Dendritic cell treated with granulocyte-macrophage colony-stimulating factor and Interleukin-4, amounts not matched to agents 40 ng/mL and 50 ng/mL, for 4 days (primary cell): ENCODE results near the gene THAP6.

ENCODE experiments used
- H3K27ac Mint-ChIP-seq: one replicate; pipeline ENCODE4 v1.8.0; 2022; ENCODE audit warnings: mild to moderate bottlenecking, mixed read lengths
- H3K27me3 Mint-ChIP-seq: one replicate; pipeline ENCODE4 v1.8.0; 2022; ENCODE audit warnings: mild to moderate bottlenecking, mixed read lengths
- H3K36me3 Mint-ChIP-seq: one replicate; pipeline ENCODE4 v1.8.0; 2022; ENCODE audit warnings: low read depth, mixed read lengths
- H3K4me1 Mint-ChIP-seq: one replicate; pipeline ENCODE4 v1.8.0; 2022; ENCODE audit warnings: low read depth, mixed read lengths
- H3K4me3 Mint-ChIP-seq: one replicate; pipeline ENCODE4 v1.8.0; 2022; ENCODE audit warnings: mild to moderate bottlenecking, moderate library complexity, mixed read lengths
- H3K9me3 Mint-ChIP-seq: one replicate; pipeline ENCODE4 v1.8.0; 2022; ENCODE audit warnings: mixed read lengths
- intact Hi-C: fragments of 100-400 bp; cut with micrococcal nuclease; formaldehyde crosslinking; loops from one replicate; pipeline ENCODE4 v1.15.0; 2022

Gene THAP6, protein sequence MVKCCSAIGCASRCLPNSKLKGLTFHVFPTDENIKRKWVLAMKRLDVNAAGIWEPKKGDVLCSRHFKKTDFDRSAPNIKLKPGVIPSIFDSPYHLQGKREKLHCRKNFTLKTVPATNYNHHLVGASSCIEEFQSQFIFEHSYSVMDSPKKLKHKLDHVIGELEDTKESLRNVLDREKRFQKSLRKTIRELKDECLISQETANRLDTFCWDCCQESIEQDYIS

DNA sequence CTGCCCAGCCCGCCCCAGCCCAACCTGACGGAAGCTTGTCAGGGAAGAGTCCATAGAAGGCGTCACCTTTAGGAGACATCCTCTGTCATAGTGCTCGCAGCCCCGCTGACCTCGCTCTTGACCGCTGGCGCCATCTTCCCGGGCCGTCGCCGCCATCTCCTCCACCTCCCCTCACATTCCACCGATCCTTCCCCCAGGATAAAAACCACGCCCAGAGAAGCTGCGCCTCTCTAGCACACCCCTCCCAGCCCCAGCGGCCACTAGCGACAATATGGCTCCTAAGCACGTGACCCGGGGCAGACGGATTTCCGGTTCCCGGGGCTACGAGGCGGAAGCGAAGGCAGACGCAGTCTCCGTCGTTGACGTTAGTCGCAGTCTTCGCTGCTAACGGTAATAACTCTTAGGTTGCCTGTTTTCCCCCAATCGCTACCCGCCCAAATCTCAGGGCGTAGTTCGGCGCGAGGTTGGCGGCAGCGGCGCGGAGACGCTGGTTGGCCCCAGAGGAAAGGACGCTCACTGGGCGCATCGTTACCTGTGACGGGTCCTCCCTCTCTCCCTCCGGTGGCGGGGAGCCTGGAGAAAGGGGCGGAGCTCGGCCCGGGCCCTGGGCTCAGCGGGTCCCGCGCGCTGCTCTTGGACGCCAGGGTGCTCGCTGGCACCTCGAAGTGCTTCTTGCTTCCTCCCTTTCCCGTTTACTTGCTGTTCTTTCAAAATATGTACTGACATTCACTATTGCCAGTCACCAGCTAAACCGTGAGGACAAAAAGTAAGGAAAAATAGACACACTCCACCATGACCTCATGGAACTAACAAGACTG lies at the start of gene THAP6, which contains the start of gene RCHY1:
THAP6 (plus strand) TSS at position 343 of the 818 bp plus-strand sequence. CDS start 980 bp downstream, outside the sequence.
RCHY1 (minus strand) TSS at position 273 of the 818 bp plus-strand sequence; CDS start at position 156, 117 bp downstream.
- H3K27me3 Mint-ChIP-seq = no peaks in the 10 kb centered on the region
- H3K4me1 Mint-ChIP-seq = peaks cover 26% of the 10 kb centered on the region
- peaks cover 46% of the 10 kb centered on the region for H3K36me3 Mint-ChIP-seq
- intact Hi-C loops = loop anchor here (1.0 to 5.0 kb wide), 3 partner anchors 20 to 210 kb away; partner anchors contain the start of genes G3BP2 and USO1
- H3K4me3 Mint-ChIP-seq = no peak within 1 kb of the TSS
- H3K9me3 Mint-ChIP-seq = peaks cover 10% of the 10 kb centered on the region
- no peak within 1 kb of the TSS for H3K27ac Mint-ChIP-seq

DNA sequence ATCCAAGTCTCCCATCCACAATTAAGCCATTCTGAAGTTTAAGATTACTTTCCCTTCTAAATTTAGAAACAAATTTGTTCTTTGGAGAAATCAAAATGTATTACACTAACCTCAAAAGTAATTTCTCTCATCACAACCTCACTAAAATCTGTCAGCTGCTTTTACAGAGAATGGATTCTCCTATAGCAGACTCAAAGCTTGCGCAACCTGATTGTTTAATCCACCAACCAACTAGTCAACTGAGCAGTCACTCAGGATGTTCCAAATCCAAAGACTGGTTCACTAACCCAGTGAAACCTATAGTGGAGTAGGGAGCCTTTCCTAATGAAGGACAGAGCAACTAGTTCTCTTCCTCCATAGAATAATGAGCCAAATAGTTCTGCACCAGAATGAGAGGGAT lies 44.4 kb upstream of the THAP6 start:
- H3K27me3 Mint-ChIP-seq = no peaks in the 10 kb centered on the region
- no peaks in the 10 kb centered on the region for H3K4me1 Mint-ChIP-seq
- no peak overlapping the region for H3K27ac Mint-ChIP-seq
- peaks cover 18% of the 10 kb centered on the region for H3K36me3 Mint-ChIP-seq
- intact Hi-C loops = no loop called here
- no peaks in the 10 kb centered on the region for H3K9me3 Mint-ChIP-seq
- H3K4me3 Mint-ChIP-seq = no peak overlapping the region

DNA sequence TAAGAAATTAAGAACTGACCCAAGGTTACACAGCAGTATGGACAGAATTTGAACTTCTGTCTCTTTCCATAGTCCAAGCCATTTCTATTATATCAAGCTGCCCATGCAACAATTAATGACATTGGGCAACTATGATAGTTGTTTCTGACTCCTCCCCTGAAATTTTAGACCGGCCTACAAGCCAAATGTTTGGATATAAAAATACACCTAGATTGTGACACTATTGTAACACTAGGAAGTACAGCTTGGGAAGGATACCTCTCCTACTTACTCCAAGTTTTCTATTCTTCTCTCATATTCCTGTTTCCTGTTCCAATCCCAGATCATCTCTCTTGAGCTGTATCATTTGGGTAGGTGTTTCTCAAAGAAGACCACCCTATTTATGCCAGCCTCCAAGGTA lies 43.5 kb upstream of the THAP6 start:
- Mint-ChIP-seq H3K27me3 (no peaks in the 10 kb centered on the region), H3K27ac (no peak overlapping the region), H3K4me3 (no peak overlapping the region), H3K4me1 (peaks cover 3% of the 10 kb centered on the region), H3K9me3 (no peaks in the 10 kb centered on the region), H3K36me3 (peaks cover 27% of the 10 kb centered on the region)
- intact Hi-C loops = no loop called here

DNA sequence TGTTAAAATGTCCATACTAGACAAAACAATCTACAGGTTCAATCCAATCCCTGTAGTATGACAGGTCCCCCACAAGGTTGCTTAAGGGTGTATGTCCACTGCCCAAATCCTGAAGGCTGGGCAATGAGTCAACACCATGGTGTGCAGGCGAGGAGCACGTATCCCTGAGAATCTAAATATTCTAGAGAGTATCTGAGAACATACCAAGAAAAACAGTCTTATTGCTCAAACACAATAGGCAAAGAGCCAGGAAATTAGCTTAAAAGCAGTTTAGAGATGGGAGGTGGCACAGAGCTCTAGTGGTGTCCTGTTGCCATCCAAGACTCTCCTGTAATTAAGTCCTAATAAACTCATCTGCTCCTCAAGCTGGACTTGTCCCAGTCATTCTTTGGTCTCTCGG lies 37.1 kb upstream of the THAP6 start:
- H3K36me3 Mint-ChIP-seq = peaks cover 85% of the 10 kb centered on the region
- H3K4me1 Mint-ChIP-seq = peaks cover 5% of the 10 kb centered on the region
- intact Hi-C loops = no loop called here

DNA sequence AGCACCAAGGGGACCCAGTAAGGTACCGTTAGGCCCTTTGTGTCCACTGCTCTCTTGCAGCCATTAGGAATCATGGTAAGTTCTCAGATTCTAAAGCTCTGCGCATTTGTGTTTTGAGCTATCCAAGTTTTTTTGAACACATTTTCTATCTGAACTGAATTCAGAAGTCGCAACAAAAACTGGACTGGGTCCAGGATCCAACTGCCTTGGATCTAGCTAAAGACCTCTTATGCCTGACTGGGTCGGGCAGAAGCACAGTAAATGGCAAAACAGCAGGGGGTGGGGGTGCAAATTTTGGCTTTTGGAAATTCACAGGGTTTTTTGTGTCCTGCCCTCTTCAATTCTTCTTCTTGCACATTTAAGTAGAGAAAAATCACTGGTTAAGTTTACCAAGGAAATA lies 30.1 kb upstream of the THAP6 start:
- intact Hi-C loops = no loop called here
- H3K36me3 Mint-ChIP-seq = peaks cover 57% of the 10 kb centered on the region
- no peaks in the 10 kb centered on the region for H3K9me3 Mint-ChIP-seq
- no peaks in the 10 kb centered on the region for H3K4me1 Mint-ChIP-seq
- H3K27ac Mint-ChIP-seq = no peak overlapping the region
- H3K4me3 Mint-ChIP-seq = no peak overlapping the region
- no peaks in the 10 kb centered on the region for H3K27me3 Mint-ChIP-seq

More for the DNA sequence above, 37.1 kb upstream of the THAP6 start:
- Mint-ChIP-seq H3K4me3 (no peak overlapping the region), H3K27ac (no peak overlapping the region), H3K9me3 (no peaks in the 10 kb centered on the region), H3K27me3 (no peaks in the 10 kb centered on the region)

DNA sequence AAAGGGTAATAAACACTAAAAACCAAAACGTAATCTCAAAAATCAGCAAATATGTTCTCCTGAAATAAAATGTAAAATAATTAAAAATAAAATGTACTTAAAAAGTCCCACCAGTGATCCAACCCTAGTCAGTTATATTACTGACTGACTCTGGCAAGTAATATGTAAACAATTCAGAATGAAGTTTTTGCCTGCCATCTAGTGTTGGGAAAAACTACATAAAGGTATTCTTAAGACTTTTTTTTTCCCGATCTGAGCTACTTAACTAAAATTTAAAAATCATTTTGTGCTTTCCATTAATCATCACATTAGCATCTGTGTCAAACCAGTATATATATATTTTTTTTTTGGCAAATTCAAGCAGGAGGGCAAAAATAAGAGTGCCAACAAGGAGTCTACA lies 24.1 kb upstream of the THAP6 start:
- H3K36me3 Mint-ChIP-seq = peaks cover 50% of the 10 kb centered on the region
- peaks cover 8% of the 10 kb centered on the region for H3K4me1 Mint-ChIP-seq
- no peak overlapping the region for H3K4me3 Mint-ChIP-seq
- H3K27me3 Mint-ChIP-seq = no peaks in the 10 kb centered on the region
- no peaks in the 10 kb centered on the region for H3K9me3 Mint-ChIP-seq
- intact Hi-C loops = loop anchor here (10.0 kb wide), 2 partner anchors 455 to 555 kb away; partner anchors contain the start of gene PARM1
- H3K27ac Mint-ChIP-seq = no peak overlapping the region

DNA sequence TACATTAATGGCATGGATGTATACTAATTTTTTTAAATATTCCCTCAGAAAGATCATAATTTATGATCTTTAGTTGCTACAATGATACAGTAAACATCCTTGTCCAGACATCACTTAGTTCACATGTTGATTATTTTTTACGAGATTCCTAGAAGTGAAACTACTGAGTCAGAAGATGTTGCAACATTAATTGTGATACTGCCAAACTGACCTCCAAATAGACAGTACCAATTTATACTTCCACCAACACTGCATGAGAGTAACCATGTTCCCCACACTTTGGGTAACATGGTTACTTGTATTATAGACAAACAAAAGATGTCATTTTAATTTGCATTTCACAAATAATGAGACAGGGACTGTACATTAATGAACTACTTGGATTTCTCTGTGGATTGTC lies 19.7 kb upstream of the THAP6 start:
- Mint-ChIP-seq H3K4me3 (no peak overlapping the region), H3K27ac (peak overlapping the region; percentile 57), H3K36me3 (peaks cover 73% of the 10 kb centered on the region), H3K4me1 (peaks cover 39% of the 10 kb centered on the region), H3K27me3 (no peaks in the 10 kb centered on the region), H3K9me3 (no peaks in the 10 kb centered on the region)
- intact Hi-C loops = loop anchor here (2.0 to 10.0 kb wide), 3 partner anchors 20 to 560 kb away; partner anchors contain the start of genes PARM1, RCHY1 and THAP6

DNA sequence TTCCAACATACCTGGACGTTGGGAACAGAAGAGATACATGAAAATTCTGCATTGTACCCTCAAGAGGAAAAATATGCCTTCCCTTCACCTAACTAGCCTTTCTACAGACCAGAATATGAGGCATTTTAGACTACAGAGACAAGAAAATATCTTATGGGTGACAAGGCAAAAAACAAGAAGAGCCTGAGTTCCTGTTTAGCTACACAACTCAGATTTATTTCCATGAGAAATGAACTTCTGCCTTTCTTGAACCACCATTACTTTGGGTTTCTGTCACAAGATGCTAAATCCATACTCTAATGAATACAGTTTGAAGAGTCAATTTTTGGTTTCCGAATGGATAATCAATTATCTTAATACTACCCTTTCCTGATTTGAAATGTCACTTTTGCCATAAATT lies 18.8 kb upstream of the THAP6 start:
- Mint-ChIP-seq H3K36me3 (peaks cover 66% of the 10 kb centered on the region), H3K4me3 (no peak overlapping the region), H3K27ac (peak overlapping the region; percentile 57), H3K27me3 (no peaks in the 10 kb centered on the region), H3K4me1 (peaks cover 39% of the 10 kb centered on the region), H3K9me3 (no peaks in the 10 kb centered on the region)
- intact Hi-C loops = loop anchor here (2.0 to 10.0 kb wide), 3 partner anchors 19 to 561 kb away; partner anchors contain the start of genes PARM1, RCHY1 and THAP6

DNA sequence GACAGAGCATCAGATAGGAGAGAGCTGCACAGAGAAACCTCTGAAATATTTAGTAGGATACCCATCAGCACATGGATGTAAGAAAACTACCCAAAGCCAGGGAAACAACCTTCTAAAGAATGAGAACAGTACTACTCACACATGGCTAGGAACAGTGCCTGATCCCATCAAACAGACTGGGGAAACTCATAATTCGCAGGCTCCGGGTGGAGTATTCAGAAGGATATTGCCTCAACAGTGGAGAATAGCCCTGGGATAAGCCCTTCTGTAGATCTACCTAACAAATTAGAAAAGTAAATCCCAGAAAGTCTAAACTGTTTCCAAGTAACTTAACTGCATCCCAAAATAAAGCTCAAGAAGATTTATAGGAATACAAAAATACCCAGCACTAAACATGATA lies 17.9 kb upstream of the THAP6 start:
- Mint-ChIP-seq H3K27me3 (no peaks in the 10 kb centered on the region), H3K36me3 (peaks cover 60% of the 10 kb centered on the region), H3K27ac (peak overlapping the region; percentile 57), H3K4me3 (no peak overlapping the region), H3K4me1 (peaks cover 39% of the 10 kb centered on the region), H3K9me3 (no peaks in the 10 kb centered on the region)
- intact Hi-C loops = loop anchor here (10.0 kb wide), 2 partner anchors 462 to 562 kb away; partner anchors contain the start of gene PARM1

DNA sequence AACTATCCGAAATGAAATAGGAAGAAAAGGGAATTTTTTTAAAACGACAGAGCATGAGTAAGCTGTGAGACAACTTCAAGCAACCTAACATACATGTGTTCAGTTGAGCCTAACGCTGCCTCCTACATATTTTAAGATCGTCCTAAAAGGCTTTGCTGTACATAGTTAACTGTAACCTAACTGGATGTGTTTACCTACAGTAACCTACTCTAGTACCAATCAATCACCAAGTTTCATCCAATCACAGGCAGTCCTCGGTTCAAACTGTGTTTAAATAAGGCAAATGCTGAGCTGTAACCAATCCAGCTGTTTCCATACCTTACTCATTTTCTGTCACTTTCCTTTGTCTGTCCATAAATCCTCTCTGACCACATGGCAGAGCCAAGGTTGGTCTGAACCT lies 17.1 kb upstream of the THAP6 start:
- Mint-ChIP-seq H3K4me3 (no peak overlapping the region), H3K9me3 (no peaks in the 10 kb centered on the region), H3K4me1 (peaks cover 39% of the 10 kb centered on the region), H3K27me3 (no peaks in the 10 kb centered on the region), H3K36me3 (peaks cover 60% of the 10 kb centered on the region), H3K27ac (no peak overlapping the region)
- intact Hi-C loops = loop anchor here (10.0 kb wide), 2 partner anchors 462 to 562 kb away; partner anchors contain the start of gene PARM1

DNA sequence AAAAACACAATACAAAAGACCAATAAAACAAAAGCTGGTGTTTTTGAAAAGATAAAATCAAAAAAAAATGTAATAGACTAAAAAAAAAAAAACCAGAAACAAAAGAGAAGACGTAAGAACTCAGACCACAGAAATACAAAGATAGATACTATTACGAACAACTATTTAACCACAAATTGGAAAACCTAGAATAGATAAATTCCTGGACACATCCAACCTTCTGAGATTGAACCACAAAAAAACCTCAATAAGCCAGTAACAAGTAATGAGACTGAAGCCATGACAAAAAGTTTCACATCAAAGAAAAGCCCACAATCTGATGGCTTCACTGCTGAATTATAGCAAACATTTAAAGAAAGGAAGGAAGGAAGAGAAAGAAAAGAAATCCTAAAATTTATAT lies 16.2 kb upstream of the THAP6 start:
- intact Hi-C loops = loop anchor here (10.0 kb wide), 2 partner anchors 463 to 563 kb away; partner anchors contain the start of gene PARM1
- Mint-ChIP-seq H3K36me3 (peaks cover 60% of the 10 kb centered on the region), H3K27ac (peak overlapping the region; percentile 30), H3K9me3 (no peaks in the 10 kb centered on the region), H3K27me3 (no peaks in the 10 kb centered on the region), H3K4me3 (no peak overlapping the region), H3K4me1 (peaks cover 39% of the 10 kb centered on the region)

DNA sequence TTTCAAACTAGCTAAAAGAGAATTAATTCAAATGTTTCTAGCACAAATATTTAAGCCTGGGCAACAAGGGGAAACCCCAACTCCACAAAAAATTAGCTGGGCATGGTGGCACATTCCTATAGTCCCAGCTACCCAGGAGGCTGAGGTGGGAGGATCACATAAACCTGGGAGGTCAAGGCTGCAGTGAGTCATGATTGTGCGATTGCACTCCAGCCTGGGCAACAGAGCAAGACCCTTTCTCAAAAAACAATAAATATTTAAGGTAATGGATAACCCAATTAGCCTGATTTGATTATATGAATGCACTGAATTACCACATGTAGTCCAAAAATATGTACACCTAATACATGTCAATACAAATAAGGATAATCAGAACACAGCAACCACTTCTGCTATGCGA lies 14.4 kb upstream of the THAP6 start:
- Mint-ChIP-seq H3K27me3 (no peaks in the 10 kb centered on the region), H3K4me3 (no peak overlapping the region), H3K27ac (no peak overlapping the region), H3K36me3 (peaks cover 59% of the 10 kb centered on the region), H3K9me3 (no peaks in the 10 kb centered on the region), H3K4me1 (peaks cover 32% of the 10 kb centered on the region)
- intact Hi-C loops = loop anchor here (10.0 kb wide), 2 partner anchors 465 to 565 kb away; partner anchors contain the start of gene PARM1

DNA sequence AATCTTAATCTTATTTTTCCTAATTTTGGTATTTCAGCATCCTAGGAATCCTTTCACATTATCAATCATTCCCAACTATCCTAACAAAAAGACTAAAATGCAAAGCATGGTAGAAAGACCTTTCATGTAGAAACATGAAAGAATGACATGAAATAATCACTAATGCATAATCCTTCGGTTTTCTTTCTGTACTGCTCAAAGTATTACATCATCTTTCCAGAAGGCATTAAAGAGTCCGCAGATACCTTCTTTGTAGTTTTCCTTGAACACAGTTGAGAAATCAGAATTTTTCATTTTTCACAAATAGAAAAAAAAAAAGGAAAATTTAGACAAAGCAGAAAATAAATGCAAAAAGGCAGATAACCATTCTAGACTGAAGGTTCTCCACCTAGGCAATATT lies 11.6 kb upstream of the THAP6 start:
- intact Hi-C loops = no loop called here
- H3K36me3 Mint-ChIP-seq = peaks cover 67% of the 10 kb centered on the region
- H3K27me3 Mint-ChIP-seq = no peaks in the 10 kb centered on the region
- no peak overlapping the region for H3K27ac Mint-ChIP-seq
- H3K4me1 Mint-ChIP-seq = peaks cover 14% of the 10 kb centered on the region
- no peak overlapping the region for H3K4me3 Mint-ChIP-seq
- no peaks in the 10 kb centered on the region for H3K9me3 Mint-ChIP-seq

DNA sequence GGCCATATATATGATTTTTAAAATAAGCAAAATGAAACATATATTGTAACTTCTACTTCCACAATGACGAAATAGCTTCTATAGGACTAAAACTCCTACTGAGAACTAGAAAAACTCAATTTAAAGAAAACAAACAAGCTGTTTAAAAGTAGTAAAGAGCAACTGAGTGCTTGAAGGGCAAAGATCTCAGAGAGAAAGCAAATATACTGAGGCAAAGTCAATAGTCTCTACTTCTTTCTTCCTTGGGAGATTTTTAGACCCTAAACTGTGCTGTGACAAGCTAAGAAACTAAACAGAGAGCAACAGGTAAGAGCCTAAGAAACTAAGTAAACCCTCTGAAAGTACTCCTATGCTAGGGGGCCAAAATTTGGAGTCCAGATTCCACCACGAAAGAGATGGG lies 8.6 kb upstream of the THAP6 start:
- Mint-ChIP-seq H3K27ac (no peak overlapping the region), H3K36me3 (peaks cover 63% of the 10 kb centered on the region), H3K4me1 (peaks cover 24% of the 10 kb centered on the region), H3K4me3 (no peak overlapping the region), H3K27me3 (no peaks in the 10 kb centered on the region), H3K9me3 (peaks cover 11% of the 10 kb centered on the region)
- intact Hi-C loops = no loop called here
